HG02973 (cell line): ENCODE measurements around the gene ZNF526.

Experiments used
- ATAC-seq: cut with Tn5 transposase; IDR thresholded peaks from one replicate; pipeline ENCODE4 v1.9.1; 2021; ENCODE audit warnings: moderate library complexity; ENCODE audit not compliant: unreplicated experiment

Gene ZNF526, protein sequence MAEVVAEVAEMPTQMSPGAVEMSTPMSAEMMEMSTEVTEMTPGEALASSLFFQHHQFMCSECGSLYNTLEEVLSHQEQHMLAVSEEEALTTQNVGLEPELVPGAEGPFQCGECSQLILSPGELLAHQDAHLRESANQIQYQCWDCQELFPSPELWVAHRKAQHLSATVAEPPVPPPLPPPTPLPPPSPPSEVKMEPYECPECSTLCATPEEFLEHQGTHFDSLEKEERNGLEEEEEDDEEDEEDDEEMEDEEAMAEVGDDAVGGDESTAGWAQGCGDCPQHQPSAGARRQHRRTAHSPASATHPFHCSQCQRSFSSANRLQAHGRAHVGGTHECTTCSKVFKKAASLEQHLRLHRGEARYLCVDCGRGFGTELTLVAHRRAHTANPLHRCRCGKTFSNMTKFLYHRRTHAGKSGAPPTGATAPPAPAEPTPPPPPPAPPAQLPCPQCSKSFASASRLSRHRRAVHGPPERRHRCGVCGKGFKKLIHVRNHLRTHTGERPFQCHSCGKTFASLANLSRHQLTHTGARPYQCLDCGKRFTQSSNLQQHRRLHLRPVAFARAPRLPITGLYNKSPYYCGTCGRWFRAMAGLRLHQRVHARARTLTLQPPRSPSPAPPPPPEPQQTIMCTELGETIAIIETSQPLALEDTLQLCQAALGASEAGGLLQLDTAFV

DNA sequence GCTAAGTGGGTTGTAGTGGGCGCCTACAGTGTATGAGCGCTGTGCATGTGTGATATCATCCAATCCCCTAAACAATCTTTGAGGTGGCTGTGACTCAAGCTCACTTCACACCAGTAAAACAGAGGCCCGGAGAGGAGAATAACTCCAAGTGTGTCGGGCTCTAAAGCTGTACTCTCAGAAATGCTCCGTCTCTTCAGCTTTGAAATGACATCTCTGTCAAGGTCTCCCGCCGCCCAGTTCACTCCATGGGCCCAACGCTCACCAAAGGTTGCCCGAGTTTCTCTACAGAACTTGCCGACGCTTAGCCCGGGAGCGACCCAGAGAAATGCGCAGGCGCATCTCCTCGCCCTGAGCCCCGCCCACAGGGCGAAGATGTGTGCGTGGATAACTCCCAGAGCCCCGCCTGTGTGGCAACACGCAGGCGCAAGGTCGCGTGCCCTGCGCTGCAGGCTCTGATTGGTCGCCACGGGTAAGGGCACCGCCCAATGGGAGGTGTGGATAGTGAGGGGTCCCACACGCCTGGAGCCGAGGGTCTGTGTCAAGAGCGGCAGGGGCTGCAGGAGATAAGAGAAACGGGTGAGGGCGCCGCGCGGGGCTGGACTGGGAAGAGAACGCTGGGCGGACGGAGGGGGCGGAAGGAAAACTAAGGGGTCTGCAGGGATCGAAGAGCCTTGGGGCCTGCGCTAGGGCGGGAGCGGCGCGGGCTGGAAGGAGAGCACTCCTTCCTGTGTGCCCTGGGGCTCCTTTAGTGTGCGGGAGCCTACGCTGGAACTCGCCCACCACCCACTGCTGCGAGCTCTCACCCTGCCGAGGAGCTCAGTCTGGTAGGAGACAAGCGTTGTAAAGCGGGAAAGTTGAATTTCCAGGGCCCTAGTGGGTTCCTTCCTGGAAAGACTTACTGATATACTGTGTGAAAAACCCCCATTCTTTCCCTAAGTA is at the start of gene ZNF526:
ZNF526 (plus strand) TSS at position 501 of the 939 bp plus-strand sequence. CDS start 4,092 bp downstream, outside the sequence.
- peak; percentile 51 for ATAC-seq

DNA sequence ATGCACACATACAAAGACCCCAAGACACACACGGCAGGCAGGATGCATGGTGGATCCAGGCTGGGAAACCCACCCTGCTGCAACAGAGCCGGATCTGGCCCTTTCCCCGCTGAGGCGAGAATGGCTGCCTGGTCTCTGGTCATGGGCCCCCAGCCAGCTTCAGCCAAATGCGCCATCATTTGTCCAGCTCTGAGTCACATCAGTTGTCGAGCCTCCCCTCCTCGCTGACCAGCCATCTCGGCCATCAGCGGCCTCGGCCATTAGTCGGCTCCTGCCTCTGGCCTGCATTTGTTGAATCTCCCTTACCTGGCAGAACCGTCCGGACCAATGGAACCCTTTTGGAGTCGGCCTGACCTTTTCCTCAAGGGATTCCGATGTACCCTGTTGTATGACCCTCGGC is 49.4 kb upstream of the ZNF526 start:
- ATAC-seq = no peak

DNA sequence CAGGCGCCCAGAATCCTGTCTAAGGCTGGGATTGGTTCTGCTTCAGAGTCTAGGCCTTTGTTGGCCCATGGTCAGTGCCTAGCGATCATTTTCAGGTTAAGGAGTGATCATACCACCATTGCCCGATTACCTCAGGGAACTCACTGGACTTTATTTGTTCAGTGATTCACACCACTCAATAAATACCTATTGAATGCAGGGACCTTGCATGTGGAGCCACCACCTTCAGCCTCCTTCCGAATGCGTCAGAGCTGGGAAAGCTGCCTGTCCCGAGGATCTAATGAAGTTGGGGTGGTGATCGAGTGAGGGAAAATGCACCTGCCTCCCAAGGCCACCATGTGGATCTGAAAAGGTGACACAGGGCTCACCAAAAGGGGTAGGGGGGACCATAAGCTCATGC is 47.9 kb upstream of the ZNF526 start:
- no peak for ATAC-seq

DNA sequence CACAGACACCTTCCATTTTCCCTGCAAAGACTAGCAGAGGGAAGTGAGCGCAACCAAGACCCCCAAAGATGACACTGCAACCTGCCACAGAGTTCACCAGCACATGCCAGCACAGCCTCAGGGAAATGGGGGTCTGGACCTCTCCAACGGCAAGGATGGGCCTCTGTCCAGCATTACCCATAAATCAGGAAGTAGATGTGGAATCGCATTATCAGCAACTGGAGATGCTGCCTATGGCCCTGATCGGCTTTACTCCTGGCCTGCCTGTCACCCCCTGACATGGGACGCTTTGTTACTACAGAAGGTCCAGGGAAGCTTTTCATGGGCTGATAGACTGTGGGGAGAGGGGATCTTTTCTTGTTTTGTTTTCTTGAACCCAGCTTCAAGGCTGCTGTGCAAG is 46.4 kb upstream of the ZNF526 start:
- no peak for ATAC-seq

DNA sequence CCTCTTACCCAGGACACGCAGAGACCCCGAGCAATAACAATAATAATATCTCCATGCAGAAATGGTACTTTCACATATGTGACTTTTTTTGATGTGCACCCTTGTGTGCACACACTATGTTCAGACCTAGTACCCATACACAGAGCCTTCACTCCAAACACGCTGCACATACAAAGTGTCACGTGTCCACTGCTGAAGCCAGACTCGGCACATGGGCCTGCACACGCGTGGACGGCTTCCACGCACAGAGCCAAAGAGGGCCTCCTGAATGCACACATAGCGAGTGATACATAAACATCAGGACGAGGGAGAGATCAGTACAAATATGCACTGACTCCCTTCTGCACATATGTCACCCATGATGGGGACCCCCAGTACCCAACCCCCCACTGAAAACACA is 45.9 kb upstream of the ZNF526 start:
- no peak for ATAC-seq

DNA sequence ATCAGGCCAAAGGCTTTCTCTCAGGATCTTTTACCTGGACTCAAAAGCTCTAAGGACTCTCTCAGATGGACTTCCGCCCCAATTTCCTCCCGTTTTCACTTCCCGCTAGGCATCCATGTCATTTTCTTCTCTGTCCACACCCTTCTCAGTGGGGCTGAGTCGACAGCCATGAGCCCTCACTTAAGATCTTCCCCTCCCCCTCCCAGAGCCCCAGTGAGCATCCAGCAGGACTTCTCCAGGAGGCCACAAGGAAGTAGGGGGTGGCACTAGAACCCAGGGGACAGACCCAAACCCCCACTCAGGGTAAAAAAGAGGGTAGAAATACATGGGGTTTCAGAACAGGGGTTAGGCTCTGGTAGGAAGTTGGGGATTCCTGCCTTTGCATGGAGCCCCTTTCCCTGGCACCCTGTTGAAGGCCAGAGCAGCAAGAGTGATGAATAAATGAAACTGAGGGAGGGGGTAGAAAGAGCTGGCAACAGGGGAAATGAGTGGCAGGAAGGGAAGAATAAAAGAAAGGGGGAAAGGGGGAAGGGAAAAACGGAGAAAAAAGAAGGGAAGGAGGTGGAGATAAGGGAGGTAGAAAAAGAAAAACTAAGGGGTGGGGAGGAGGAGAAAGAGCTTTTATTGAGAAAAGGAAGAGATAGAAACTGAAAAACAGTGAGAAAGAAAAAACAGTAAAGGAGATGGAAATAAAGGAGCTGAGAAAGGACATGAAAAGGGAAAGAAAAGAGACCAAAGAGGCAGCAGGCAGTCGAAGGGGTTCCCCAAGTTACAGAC is 45.0 kb upstream of the ZNF526 start:
- ATAC-seq = no peak

DNA sequence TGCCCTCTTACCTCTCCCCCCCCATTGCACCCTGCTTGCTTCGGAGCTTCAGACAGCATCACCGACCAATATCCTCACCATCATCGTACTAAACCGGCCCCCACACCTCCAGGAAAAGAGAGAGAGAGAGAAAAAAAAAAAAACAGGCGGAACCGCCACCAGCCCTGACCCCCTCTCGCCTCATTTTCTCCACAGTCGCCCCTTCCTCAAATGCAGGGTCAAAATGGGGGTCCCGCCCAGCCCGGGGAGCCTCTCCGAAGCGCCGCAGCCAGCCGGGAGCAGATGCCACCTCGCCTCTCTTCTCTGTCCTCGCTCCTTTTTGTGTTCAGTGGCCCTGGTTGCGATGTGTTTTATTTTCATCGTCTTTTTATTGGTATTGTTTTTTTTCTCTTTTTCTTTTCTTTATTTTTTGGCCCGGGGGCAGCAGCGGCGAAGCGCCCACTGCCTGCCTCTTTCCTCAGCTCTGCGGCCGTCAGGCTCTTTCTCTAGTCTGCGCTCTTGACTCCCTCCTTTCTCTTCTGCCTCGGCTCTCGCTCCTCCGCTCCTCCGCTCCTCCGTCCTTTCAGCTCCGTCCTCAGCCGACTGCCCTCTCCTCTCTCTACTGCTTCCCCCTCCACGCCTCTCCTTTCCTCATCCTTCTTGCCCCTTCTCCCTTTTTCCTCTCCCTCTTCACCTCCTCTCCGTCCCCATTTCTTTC is 44.0 kb upstream of the ZNF526 start:
- ATAC-seq = no peak

DNA sequence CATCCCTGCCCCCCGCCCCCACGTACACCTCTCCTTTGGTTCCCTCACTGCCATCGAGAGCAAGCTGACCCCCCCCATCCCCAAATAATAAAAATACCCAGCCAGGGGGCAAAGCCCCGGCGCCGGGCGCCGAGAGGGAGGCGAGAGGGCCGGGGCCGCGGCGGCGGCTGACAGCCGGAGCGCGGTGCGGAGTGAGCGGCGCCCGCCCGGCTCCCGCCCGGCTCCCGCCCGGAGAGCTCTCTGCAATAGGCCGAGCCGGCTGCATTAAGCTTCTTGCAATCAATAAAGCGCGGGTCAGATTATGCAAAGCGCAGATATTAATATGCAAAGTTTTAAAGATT is 43.5 kb upstream of the ZNF526 start:
- no peak for ATAC-seq

DNA sequence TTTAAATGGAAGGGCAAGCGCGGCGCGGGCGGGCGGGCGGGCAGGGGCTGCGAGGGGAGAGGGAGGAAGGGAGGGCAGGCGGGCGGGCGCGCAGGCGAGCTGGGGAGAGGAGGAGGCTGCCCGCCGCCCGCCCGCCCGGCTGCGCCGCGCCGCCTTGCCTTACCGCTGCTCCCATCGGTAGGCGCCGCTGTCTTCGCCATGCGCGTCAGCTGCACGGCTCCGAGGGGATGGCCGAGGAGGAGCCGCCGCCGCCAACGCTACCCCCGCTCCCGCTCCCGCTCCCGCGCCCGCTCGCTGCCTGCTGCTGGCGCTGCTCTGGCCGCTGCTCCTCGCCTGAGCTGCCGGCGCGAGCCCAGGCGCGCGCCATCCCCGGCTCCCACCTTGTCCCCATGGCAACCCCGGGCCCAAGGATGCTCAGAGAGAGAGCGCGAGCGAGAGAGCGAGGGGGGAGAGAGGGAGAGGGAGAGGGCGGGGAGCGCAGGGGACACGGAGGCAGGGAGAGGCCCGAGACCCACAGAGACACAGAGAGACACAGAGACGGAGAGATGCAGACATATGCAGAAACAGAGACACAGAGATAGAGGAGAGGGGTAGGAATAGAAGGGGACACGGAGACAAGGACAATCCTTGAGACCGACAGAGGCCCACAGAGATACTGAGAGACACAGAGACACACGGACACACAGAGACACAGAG is 43.0 kb upstream of the ZNF526 start:
- ATAC-seq = no peak

DNA sequence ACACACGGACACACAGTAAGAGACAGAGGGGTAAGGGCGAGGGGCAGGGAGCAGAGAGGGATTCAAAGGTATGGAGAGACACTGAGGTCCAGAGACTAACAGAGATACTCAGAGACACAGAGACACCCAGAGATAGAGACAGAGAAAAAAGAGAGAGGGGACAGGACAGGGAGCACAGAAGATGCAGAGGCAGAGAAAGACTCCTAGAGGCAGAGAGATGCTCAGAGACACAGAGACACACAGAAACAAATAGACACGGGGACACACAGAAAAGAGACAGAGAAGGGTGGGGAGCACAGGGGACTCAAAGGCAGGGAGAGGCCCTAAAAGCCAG is 42.5 kb upstream of the ZNF526 start:
- ATAC-seq = no peak

DNA sequence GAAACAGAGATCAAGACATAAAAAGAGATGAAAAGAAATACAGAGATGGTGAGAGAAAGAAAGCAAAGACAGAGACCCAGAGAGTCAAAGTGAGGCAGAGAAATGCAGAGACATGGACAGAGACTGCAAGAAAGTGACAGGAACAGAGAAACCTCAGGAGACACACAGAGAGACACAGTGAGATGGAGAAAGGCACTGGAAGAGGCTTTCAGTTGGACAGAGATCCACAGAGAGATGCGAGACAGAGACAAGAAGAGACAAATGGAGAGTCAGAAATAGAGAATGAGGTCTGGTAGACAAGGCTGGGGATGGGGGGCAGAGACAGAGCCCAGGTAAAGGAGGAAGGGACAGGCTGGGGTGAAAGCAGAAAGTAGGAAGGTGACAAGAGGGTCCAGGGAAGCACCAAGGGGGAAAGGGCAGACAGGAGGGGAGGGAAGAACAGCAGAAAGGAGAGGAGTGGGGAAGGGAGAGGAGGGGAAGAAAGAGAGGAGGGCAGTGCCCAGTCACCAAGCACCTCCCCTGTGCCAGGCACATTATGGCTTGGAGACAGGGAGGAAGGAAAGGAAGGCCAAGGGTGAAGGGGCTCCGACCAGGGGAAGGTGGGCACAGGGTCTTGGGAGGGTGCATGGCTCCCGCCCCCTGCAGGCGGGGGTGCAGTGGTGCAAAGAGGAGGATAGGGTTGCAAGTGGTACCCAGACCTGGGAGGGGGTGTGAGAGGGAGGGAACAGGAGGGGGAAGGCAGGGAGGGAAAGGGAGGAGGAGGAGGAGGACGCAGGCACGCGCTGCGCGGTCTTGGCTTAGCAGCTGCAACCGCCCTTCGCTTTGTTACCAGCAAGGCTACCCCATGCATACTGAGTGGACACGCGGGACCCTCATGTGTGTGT is 41.1 kb upstream of the ZNF526 start:
- ATAC-seq = no peak

DNA sequence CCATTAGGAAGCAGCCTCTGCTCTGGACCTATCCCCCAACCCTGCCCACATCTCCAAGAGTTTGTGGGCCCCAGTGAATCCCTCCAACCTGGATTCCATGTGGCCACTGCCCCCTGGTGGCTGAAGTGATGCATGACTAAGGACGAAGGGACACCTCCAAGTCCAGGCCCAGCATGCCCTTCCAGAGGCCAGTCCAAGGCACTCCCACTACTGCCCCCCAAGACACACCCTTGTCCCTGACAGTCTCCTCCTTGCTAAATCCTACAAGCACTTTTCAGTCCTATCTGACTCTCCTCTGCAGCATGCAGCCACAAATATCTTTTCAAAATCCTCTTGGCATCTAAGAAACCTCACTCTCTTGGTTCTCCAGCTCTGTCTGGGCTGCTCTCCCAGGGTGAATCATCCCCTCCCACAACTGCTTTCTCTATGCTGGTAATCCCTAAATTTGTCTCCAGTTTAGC is 35.7 kb upstream of the ZNF526 start:
- ATAC-seq = no peak

DNA sequence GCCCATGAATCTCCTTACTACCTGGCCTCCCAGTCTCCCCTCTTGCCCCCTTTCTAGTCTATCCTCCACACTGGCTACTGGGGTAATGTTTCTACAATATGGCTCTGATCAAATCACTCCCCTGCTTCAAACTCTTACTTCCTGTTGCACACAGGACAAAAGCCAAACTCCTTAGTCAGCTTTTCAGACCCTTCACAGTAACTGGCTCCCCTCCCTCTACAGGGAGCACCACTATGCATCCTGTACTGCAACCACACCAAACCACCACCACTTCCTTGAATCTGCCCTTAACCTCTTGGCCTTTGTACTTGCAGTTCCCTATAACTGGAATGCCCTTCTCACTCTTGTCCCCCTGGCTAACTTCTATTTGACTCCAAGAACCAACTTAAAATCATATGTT is 34.8 kb upstream of the ZNF526 start:
- no peak for ATAC-seq

DNA sequence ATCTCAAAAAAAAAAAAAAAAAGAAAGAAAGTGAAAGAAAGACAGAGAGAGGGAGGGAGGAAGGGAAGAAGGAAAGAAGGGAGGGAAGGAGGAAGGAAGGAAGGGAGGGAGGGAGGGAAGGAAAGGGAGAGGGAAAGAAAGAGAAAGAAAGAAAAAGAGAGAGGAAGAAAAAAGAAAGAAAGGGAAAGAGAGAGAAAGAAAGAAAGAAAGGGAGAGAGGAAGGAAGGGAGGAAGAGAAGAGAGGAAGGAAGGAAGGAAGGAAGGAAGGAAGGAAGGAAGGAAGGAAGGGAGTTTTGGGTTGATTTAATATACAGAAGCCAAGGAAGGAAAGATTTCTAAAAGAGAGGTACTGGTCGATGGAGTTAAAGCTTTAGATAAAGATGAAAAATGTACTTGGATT is 31.4 kb upstream of the ZNF526 start:
- no peak for ATAC-seq

DNA sequence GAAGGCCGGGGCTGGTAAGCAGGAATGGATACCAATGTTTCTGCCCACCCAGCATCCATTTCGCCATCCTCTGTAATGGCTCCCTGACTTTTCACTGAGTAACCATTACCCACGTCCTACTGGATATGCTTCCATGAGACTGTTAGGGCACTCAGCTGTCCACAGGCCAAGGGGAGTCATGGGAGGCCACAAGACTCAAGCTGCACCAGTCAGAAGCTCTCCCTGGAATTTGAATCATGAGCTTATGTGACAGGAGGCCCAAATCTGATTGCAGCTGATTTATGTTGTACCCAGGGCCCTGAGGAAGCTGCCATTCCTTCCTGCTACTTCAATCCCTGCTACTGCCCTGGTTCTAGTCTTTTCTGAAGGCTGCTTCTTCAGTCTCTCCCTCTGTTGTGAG is 31.0 kb upstream of the ZNF526 start:
- no peak for ATAC-seq

DNA sequence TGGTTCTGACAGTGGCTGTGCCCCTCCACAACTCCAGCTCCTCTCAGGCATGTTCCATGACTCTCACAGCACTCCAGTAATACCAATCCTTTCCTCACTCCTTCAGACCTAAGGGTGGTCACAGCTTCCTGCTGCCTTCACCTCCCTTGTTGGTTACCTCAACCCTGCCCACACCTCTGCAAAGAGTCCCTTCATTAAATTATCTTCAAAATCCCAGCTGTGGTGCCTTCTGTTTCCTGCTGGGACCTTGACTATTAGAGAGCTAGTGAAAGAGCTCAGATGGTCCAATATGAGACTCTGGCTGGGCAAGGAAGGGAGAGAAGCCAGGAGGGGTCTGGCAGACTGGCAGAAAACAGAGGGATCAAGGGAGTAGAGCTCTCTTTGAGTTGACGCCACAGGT is 28.8 kb upstream of the ZNF526 start:
- no peak for ATAC-seq

DNA sequence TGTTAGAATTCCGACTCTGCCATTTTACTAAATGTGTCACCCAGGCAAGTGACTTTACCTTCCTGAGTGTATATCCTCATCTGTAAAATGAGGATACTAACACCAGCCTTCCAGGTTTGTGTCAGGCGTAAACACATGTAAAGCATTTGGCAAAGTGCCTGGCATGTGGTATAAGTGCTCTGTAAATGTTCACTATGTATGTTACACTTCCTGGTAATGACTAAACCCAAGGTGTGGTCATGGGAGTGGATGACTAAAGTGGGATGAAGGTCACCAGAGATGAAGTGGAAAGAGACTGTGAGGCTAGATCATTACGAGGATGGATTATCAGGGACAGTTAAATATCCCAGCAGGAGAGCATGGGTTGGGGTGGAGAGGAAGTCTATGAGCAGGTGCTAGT is 28.3 kb upstream of the ZNF526 start:
- no peak for ATAC-seq

DNA sequence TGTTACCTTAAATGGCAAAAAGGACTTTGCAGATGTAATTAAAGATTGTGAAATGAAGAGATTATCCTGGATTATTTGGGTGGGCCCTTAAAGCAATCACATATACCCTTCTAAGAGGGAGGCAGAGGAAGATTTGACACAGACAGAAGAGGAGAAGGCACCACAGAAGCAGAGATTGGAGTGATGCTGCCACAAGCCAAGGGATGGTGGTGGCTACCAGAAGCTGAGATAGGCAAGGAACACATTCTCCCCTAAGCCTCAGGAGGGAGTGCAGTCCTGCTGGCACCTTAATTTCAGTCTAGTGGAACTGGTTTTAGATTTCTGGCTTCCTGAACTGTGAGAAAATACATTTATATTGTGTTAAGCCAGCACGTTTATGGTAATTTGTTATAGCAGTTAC is 26.8 kb upstream of the ZNF526 start:
- no peak for ATAC-seq

DNA sequence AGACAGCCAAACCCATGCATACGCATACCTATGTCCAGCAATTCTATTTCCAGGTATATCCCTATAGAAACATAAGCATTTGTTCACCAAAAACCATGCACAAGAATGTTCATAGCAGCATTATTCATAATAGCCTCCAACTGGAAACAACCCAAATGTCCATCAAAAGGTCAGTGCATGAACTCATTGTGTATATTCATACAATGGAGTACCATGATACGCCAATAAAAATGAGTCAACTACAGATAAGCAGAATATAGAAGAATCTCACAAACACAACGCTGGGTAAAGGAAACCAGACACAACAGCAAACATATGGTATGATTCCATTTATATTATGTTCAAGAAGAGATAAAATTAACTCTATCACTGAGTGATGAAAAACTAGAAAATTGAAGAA is 26.4 kb upstream of the ZNF526 start:
- no peak for ATAC-seq
